Omental fat pad (tissue), 4 donors: Measurements from ENCODE around the gene PPP1R12B. TPM values are rescaled to one million over a fixed set of nuclear protein-coding genes. Genes with fewer than 3 reads are reported as not detected.
"Not testable (repeated sequence)": the region's sequence is repeated elsewhere in the genome, so short reads cannot be mapped to it uniquely, and the experiment has no call there.

Experiments
- ATAC-seq: fragments of 150-250 bp; one replicate; pipeline ENCODE4 v1.9.1; 2016; ENCODE audit warnings: mild to moderate bottlenecking, moderate library complexity; ENCODE audit not compliant: low FRiP score
- DNase-seq: peaks from one replicate; pipeline ENCODE4 v3.0.0-alpha.2; 2019; ENCODE audit warnings: low spot score
- total RNA-seq, 4 donors: library from RNA; depleted of rRNA; stranded (reverse); fragments of >200 nt; gene quantifications; one replicate each; pipeline ENCODE4 v1.1.0, GENCODE V29; 2016
- TF ChIP-seq, protein P1 (sequence below), 3 donors: fragments of 450-650 bp; IDR thresholded peaks; one replicate each; pipeline ENCODE4 v1.5.1; 2016 to 2017; ENCODE audit warnings: antibody characterized with exemption in 3 of 3, mild to moderate bottlenecking in 3 of 3, moderate library complexity in 2 of 3

PPP1R12B gene
- total RNA-seq, 4 donors from 2014 or later = 44.5 to 92.1 (median 53.7) TPM

DNA sequence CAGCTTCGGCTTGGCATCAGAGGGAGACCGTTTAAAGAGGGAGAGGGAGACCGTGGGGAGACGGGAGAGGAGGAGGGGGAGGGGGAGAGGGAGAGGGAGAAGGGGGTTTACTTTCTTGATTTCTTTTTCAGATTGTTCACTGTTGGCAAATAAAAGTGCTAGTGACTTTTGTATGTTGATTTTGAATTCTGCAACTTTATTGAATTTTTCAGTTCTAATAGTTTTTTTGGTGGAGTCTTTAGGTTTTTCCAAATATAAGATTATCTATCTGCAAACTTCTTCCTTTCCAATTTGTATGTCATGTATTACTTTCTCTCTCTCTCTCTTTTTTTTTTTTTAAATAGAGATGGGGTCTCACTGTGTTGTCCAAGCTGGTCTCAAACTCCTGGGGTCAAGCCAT, 104.0 kb downstream of the PPP1R12B start:
- ATAC-seq (no peak), DNase-seq (no peak)
- TF ChIP-seq, protein P1, sequence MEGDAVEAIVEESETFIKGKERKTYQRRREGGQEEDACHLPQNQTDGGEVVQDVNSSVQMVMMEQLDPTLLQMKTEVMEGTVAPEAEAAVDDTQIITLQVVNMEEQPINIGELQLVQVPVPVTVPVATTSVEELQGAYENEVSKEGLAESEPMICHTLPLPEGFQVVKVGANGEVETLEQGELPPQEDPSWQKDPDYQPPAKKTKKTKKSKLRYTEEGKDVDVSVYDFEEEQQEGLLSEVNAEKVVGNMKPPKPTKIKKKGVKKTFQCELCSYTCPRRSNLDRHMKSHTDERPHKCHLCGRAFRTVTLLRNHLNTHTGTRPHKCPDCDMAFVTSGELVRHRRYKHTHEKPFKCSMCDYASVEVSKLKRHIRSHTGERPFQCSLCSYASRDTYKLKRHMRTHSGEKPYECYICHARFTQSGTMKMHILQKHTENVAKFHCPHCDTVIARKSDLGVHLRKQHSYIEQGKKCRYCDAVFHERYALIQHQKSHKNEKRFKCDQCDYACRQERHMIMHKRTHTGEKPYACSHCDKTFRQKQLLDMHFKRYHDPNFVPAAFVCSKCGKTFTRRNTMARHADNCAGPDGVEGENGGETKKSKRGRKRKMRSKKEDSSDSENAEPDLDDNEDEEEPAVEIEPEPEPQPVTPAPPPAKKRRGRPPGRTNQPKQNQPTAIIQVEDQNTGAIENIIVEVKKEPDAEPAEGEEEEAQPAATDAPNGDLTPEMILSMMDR (IDR thresholded peaks at IDR 0.05) = no peak

DNA sequence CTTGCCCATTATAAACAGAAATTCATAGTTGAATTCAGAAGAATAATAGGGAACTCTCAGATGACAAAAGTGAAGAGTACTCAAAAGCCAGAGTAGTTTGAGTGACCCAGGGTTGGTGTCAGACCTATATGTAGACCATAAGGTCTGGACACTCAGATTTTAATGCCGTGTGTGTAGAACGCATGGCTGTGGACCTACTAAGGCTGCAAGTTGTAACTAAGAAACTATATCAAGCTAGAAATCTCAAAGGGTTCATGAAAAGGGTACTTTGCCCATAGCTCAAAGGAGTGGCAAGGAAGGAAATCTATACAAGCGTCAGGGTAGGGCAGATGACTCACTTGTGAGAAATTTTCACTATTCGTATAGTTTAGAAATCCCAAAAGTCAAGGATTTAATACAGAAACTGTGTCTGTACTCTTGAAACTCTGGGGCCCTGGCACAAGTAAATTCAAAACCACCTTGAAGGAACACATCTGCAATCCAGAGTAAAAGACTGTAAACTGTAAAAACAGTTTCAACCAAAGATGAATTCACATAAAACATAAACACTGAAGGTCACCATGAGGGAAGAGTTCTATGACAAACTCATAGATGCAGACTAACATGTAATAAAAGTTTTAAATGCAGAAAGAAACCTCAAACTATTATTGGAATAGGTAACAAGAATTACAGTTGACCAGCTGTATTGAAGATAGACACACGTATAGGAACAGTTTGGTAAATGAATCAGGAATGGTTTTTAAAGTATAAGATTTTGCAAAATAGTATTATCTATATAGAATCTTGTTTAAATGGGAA, 108.1 kb downstream of the PPP1R12B start:
- ATAC-seq, DNase-seq: not testable (repeated sequence)

GRCh38 chr1:202458651-202459050, 110.2 kb downstream of the PPP1R12B start:
- ATAC-seq, DNase-seq: not testable (repeated sequence)

GRCh38 chr1:202459470-202460142, 111.1 kb downstream of the PPP1R12B start:
- not testable (repeated sequence) for ATAC-seq, DNase-seq

GRCh38 chr1:202460143-202460495, 111.6 kb downstream of the PPP1R12B start:
- DNase-seq, ATAC-seq: not testable (repeated sequence)

GRCh38 chr1:202462342-202463076, 114.0 kb downstream of the PPP1R12B start:
- ATAC-seq = no peak
- TF ChIP-seq, protein P1 (IDR thresholded peaks at IDR 0.05) = no peak
- no peak for DNase-seq

- DNase-seq, ATAC-seq: not testable (repeated sequence)
These were observed 115.7 kb downstream of the PPP1R12B start for GRCh38 chr1:202464153-202464742.

- not testable (repeated sequence) for ATAC-seq, DNase-seq
These were observed 117.3 kb downstream of the PPP1R12B start for GRCh38 chr1:202465644-202466270.

DNA sequence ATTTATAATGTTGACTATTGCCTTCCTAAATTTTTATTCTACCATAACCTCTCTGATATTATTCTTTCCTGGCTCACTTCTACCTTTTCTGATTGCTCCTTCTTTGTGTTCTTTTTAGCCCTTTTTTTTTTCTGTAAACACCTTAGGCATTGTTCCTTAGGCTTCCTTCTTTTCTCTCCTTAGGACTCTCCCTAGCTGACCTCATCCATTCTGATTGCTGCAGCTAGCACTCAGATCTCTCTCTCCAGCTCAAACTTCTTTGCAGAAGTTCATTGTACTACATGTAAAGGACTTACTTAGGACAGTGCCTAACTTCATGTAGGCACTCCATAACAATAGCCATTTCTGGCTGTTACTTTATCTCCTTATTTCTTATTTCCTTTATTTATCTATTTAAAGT, 117.8 kb downstream of the PPP1R12B start:
- ATAC-seq, DNase-seq: not testable (repeated sequence)

- ATAC-seq, DNase-seq: not testable (repeated sequence)
These were observed 118.9 kb downstream of the PPP1R12B start for GRCh38 chr1:202467381-202467780.

- not testable (repeated sequence) for ATAC-seq, DNase-seq
These were observed 120.2 kb downstream of the PPP1R12B start for GRCh38 chr1:202468695-202469094.

- not testable (repeated sequence) for ATAC-seq, DNase-seq
These were observed 120.6 kb downstream of the PPP1R12B start for GRCh38 chr1:202469123-202469522.
